Measurements from ENCODE around the gene ADCY9. TPM values are rescaled to one million over a fixed set of nuclear protein-coding genes. Genes with fewer than 3 reads are reported as not detected.

ADCY9 gene
- total RNA-seq, 2 donors from 2014 or later, result 1.2 to 3.3 TPM

DNA sequence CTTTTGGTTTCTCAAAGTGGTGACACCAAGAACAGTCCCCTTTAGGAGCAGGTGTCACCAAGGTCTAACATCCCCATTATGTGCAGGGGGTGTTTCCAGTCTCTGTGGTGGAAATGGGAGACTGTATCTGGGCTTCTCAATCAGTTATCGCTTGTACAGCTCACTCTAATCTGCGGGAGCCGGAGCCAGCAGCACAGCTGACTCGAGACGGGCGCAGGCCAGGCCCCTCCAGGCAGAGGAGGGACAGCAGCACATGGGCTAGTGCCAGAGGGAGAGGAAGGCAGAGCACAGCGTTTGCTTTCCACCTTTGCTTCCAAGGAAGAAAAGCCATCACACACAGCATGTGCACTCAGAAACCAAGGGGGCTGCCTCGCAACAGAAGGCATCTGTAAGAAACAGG is 144.5 kb downstream of the ADCY9 start:
- 79 to 88% methylated on average over 2 to 8 of the region's 8 CpGs for WGBS, 2 experiments (ENCODE audit: insufficient coverage in 1 of 2, insufficient read length in 1 of 2)
- no peaks in the 10 kb centered on the region for H3K9me3 Mint-ChIP-seq
- no peaks in the 10 kb centered on the region for H3K4me1 Mint-ChIP-seq
- H3K27ac ChIP-seq (ENCODE audit: low read depth, low read length), result no peak overlapping the region
- H3K36me3 Mint-ChIP-seq (ENCODE audit: low read depth), result peaks cover under 1% of the 10 kb centered on the region
- no peak overlapping the region for H3K4me3 ChIP-seq (ENCODE audit: low read length)
- H3K4me3 Mint-ChIP-seq, result no peak overlapping the region
- no peaks in the 10 kb centered on the region for H3K9me3 ChIP-seq (ENCODE audit: control insufficient read depth, low read length)
- TF ChIP-seq, protein P1, sequence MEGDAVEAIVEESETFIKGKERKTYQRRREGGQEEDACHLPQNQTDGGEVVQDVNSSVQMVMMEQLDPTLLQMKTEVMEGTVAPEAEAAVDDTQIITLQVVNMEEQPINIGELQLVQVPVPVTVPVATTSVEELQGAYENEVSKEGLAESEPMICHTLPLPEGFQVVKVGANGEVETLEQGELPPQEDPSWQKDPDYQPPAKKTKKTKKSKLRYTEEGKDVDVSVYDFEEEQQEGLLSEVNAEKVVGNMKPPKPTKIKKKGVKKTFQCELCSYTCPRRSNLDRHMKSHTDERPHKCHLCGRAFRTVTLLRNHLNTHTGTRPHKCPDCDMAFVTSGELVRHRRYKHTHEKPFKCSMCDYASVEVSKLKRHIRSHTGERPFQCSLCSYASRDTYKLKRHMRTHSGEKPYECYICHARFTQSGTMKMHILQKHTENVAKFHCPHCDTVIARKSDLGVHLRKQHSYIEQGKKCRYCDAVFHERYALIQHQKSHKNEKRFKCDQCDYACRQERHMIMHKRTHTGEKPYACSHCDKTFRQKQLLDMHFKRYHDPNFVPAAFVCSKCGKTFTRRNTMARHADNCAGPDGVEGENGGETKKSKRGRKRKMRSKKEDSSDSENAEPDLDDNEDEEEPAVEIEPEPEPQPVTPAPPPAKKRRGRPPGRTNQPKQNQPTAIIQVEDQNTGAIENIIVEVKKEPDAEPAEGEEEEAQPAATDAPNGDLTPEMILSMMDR (conservative IDR thresholded peaks at IDR 0.05), result no peak
- no peaks in the 10 kb centered on the region for H3K27me3 Mint-ChIP-seq (ENCODE audit: insufficient read depth)
- no peak for DNase-seq
- H3K9ac ChIP-seq (ENCODE audit: extremely low read depth, low read length, poor library complexity, severe bottlenecking), result no peak overlapping the region
- H3K36me3 ChIP-seq (ENCODE audit: control insufficient read depth, insufficient read depth, low read length), result no peaks in the 10 kb centered on the region
- no peaks in the 10 kb centered on the region for H3K4me1 ChIP-seq (ENCODE audit: control insufficient read depth, insufficient read depth, low read length)
- no peak overlapping the region for H3K27ac Mint-ChIP-seq
- no peaks in the 10 kb centered on the region for H3K27me3 ChIP-seq (ENCODE audit: control insufficient read depth, insufficient read depth, low read length, poor library complexity, severe bottlenecking)

DNA sequence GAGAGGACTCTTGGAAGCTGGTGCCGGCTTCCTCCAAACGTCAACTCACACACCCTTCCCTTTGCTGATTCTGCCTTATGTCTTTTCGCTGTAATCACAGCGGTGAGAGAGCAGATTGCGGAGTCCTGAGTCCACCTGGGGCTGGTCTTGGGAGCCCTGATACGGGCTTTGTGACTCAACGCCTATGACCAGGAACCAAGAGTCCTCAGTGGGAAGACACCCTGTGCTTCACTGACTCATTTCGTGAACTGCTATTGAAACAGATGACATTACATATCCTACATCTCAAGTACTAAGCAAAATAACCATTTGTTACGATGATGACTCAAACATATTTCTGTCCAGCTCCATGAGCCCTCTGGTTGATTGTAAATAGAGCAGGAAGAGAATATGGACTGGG is 145.0 kb downstream of the ADCY9 start:
- DNase-seq, result no peak
- Histone ChIP-seq H3K4me1 (ENCODE audit: control insufficient read depth, insufficient read depth, low read length) (no peaks in the 10 kb centered on the region), H3K4me3 (ENCODE audit: low read length) (no peak overlapping the region), H3K36me3 (ENCODE audit: control insufficient read depth, insufficient read depth, low read length) (no peaks in the 10 kb centered on the region), H3K9me3 (ENCODE audit: control insufficient read depth, low read length) (no peaks in the 10 kb centered on the region), H3K9ac (ENCODE audit: extremely low read depth, low read length, poor library complexity, severe bottlenecking) (no peak overlapping the region), H3K27me3 (ENCODE audit: control insufficient read depth, insufficient read depth, low read length, poor library complexity, severe bottlenecking) (no peaks in the 10 kb centered on the region), H3K27ac (ENCODE audit: low read depth, low read length) (no peak overlapping the region)
- Mint-ChIP-seq H3K27me3 (ENCODE audit: insufficient read depth) (peaks cover 4% of the 10 kb centered on the region), H3K27ac (no peak overlapping the region), H3K4me3 (no peak overlapping the region), H3K9me3 (peaks cover 2% of the 10 kb centered on the region), H3K36me3 (ENCODE audit: low read depth) (peaks cover 5% of the 10 kb centered on the region), H3K4me1 (no peaks in the 10 kb centered on the region)
- TF ChIP-seq, protein P1 (conservative IDR thresholded peaks at IDR 0.05), result no peak
- WGBS, 2 experiments (ENCODE audit: insufficient coverage in 1 of 2, insufficient read length in 1 of 2), result 92 to 94% methylated on average over 9 of the region's 9 CpGs

DNA sequence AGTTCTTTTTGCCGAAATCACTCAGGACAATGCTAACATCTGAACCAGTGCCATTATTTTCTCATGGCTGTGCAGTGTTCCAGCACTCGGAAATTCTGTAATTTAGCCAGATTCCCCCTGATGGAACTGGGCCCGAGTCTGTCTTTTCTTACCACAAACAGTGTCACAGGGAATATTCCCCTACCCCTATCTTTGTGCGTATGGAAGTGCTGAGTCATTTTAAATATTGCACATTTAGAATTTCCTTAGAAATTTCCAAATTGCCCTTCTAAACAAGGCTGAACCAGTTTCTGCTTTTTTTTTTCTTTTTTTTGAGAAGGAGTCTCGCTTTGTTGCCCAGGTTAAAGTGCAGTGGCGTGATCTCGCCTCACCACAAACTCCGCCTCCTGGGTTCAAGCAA is 147.7 kb downstream of the ADCY9 start:
- Histone ChIP-seq H3K27ac (ENCODE audit: low read depth, low read length) (no peak overlapping the region), H3K9ac (ENCODE audit: extremely low read depth, low read length, poor library complexity, severe bottlenecking) (no peak overlapping the region), H3K9me3 (ENCODE audit: control insufficient read depth, low read length) (no peaks in the 10 kb centered on the region), H3K36me3 (ENCODE audit: control insufficient read depth, insufficient read depth, low read length) (no peaks in the 10 kb centered on the region), H3K4me1 (ENCODE audit: control insufficient read depth, insufficient read depth, low read length) (peaks cover 1% of the 10 kb centered on the region), H3K4me3 (ENCODE audit: low read length) (no peak overlapping the region), H3K27me3 (ENCODE audit: control insufficient read depth, insufficient read depth, low read length, poor library complexity, severe bottlenecking) (no peaks in the 10 kb centered on the region)
- no peak overlapping the region for H3K4me3 Mint-ChIP-seq
- peaks cover 5% of the 10 kb centered on the region for H3K9me3 Mint-ChIP-seq
- peaks cover 11% of the 10 kb centered on the region for H3K36me3 Mint-ChIP-seq (ENCODE audit: low read depth)
- 96 to 98% methylated on average over 8 of the region's 8 CpGs for WGBS, 2 experiments (ENCODE audit: insufficient coverage in 1 of 2, insufficient read length in 1 of 2)
- peaks cover 5% of the 10 kb centered on the region for H3K4me1 Mint-ChIP-seq
- TF ChIP-seq, protein P1 (conservative IDR thresholded peaks at IDR 0.05), result no peak
- no peak for DNase-seq
- H3K27me3 Mint-ChIP-seq (ENCODE audit: insufficient read depth), result peaks cover 18% of the 10 kb centered on the region
- H3K27ac Mint-ChIP-seq, result no peak overlapping the region

Measured in endodermal cell (in vitro differentiated cells).